ENCODE measurements around the gene P2RY11. TPM values are rescaled to one million over a fixed set of nuclear protein-coding genes. Genes with fewer than 3 reads are reported as not detected.

The P2RY11 gene
- total RNA-seq, result 3.9 TPM

- no peak for DNase-seq
Measured at GRCh38 chr19:10111405-10111811, at the start of gene P2RY11. Gene P2RY11 (plus strand): TSS chr19:10111693. CDS start chr19:10111722, 29 bp downstream.

- DNase-seq, result no peak
Measured at GRCh38 chr19:10061717-10062310, 49.7 kb upstream of the P2RY11 start.

GRCh38 chr19:10068205-10068604 lies 43.3 kb upstream of the P2RY11 start:
- DNase-seq, result no peak

- DNase-seq, result no peak
Measured at GRCh38 chr19:10069046-10069445, 42.4 kb upstream of the P2RY11 start.

GRCh38 chr19:10070730-10071446 lies 40.6 kb upstream of the P2RY11 start:
- no peak for DNase-seq

- no peak for DNase-seq
Measured at GRCh38 chr19:10074153-10074552, 37.3 kb upstream of the P2RY11 start.

- no peak for DNase-seq
Measured at GRCh38 chr19:10076535-10076934, 35.0 kb upstream of the P2RY11 start.

- DNase-seq, result no peak
Measured at GRCh38 chr19:10078329-10078728, 33.2 kb upstream of the P2RY11 start.

GRCh38 chr19:10079031-10079453 lies 32.5 kb upstream of the P2RY11 start:
- DNase-seq, result no peak

GRCh38 chr19:10083911-10084310 lies 27.6 kb upstream of the P2RY11 start:
- DNase-seq, result no peak

GRCh38 chr19:10084803-10085202 lies 26.7 kb upstream of the P2RY11 start:
- no peak for DNase-seq

- peak; percentile 47 for DNase-seq
Measured at GRCh38 chr19:10085641-10086590, 25.6 kb upstream of the P2RY11 start, which contains the start of gene SHFL. Gene SHFL (plus strand): TSS chr19:10086317. CDS start chr19:10086428, 111 bp downstream.

- no peak for DNase-seq
Measured at GRCh38 chr19:10086591-10087192, 24.8 kb upstream of the P2RY11 start.

GRCh38 chr19:10087296-10088061 lies 24.0 kb upstream of the P2RY11 start:
- no peak for DNase-seq

- DNase-seq, result no peak
Measured at GRCh38 chr19:10088949-10089554, 22.4 kb upstream of the P2RY11 start.

GRCh38 chr19:10089801-10090375 lies 21.6 kb upstream of the P2RY11 start:
- no peak for DNase-seq

GRCh38 chr19:10091370-10091687 lies 20.2 kb upstream of the P2RY11 start:
- no peak for DNase-seq

GRCh38 chr19:10091895-10092641 lies 19.4 kb upstream of the P2RY11 start:
- DNase-seq, result no peak

GRCh38 chr19:10092648-10093294 lies 18.7 kb upstream of the P2RY11 start:
- DNase-seq, result no peak
